ENCODE results near the gene ACTN2. TPM values are rescaled to one million over a fixed set of nuclear protein-coding genes. Genes with fewer than 3 reads are reported as not detected.

Gene ACTN2
- total RNA-seq, 4 donors from 2014 or later: 7.5 to 16.2 (median 10.3) TPM

- H3K27me3 ChIP-seq: no peaks in the 10 kb centered on the region
- DNase-seq (ENCODE audit: extremely low spot score): no peak
- peaks cover 0 to 5% (median 0%) of the 10 kb centered on the region in 4 donors for H3K4me1 ChIP-seq
- no peak for TF ChIP-seq POLR2AphosphoS5 (IDR thresholded peaks at IDR 0.05)
- TF ChIP-seq, protein P1, sequence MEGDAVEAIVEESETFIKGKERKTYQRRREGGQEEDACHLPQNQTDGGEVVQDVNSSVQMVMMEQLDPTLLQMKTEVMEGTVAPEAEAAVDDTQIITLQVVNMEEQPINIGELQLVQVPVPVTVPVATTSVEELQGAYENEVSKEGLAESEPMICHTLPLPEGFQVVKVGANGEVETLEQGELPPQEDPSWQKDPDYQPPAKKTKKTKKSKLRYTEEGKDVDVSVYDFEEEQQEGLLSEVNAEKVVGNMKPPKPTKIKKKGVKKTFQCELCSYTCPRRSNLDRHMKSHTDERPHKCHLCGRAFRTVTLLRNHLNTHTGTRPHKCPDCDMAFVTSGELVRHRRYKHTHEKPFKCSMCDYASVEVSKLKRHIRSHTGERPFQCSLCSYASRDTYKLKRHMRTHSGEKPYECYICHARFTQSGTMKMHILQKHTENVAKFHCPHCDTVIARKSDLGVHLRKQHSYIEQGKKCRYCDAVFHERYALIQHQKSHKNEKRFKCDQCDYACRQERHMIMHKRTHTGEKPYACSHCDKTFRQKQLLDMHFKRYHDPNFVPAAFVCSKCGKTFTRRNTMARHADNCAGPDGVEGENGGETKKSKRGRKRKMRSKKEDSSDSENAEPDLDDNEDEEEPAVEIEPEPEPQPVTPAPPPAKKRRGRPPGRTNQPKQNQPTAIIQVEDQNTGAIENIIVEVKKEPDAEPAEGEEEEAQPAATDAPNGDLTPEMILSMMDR (IDR thresholded peaks at IDR 0.05): no peak
- TF ChIP-seq EP300 (IDR thresholded peaks at IDR 0.05): no peak
- TF ChIP-seq POLR2A (IDR thresholded peaks at IDR 0.05; ENCODE audit: low read depth): no peak
- intact Hi-C loops (cut with DNase I): no loop called here
- H3K4me3 ChIP-seq: no peak overlapping the region
- peaks cover 0 to 60% (median 0%) of the 10 kb centered on the region in 4 donors for H3K36me3 ChIP-seq
- no peaks in the 10 kb centered on the region for H3K9me3 ChIP-seq
- 81% methylated on average over 11 of the region's 11 CpGs for WGBS
- no peak overlapping the region for H3K27ac ChIP-seq (replicated peaks in 1 of 4)
These were observed 41.2 kb downstream of the ACTN2 start for GRCh38 chr1:236727521-236727920.

- intact Hi-C loops (cut with DNase I): no loop called here
- Histone ChIP-seq H3K4me3 (no peak overlapping the region), H3K27ac (replicated peaks in 1 of 4) (no peak overlapping the region), H3K36me3 (peaks cover 0 to 47% (median 0%) of the 10 kb centered on the region in 4 donors), H3K9me3 (no peaks in the 10 kb centered on the region), H3K4me1 (peaks cover 0 to 5% (median 0%) of the 10 kb centered on the region in 4 donors), H3K27me3 (no peaks in the 10 kb centered on the region)
- TF ChIP-seq POLR2AphosphoS5 (IDR thresholded peaks at IDR 0.05) (no peak), POLR2A (IDR thresholded peaks at IDR 0.05; ENCODE audit: low read depth) (no peak), EP300 (IDR thresholded peaks at IDR 0.05) (no peak)
- TF ChIP-seq, protein P1 (IDR thresholded peaks at IDR 0.05): no peak
- 87% methylated on average over 4 of the region's 4 CpGs for WGBS
- DNase-seq (ENCODE audit: extremely low spot score): no peak
These were observed 42.5 kb downstream of the ACTN2 start for GRCh38 chr1:236728752-236729151.

GRCh38 chr1:236733653-236734052, 47.4 kb downstream of the ACTN2 start:
- TF ChIP-seq, protein P1 (IDR thresholded peaks at IDR 0.05): no peak
- TF ChIP-seq POLR2AphosphoS5 (IDR thresholded peaks at IDR 0.05) (no peak), EP300 (IDR thresholded peaks at IDR 0.05) (no peak), POLR2A (IDR thresholded peaks at IDR 0.05; ENCODE audit: low read depth) (no peak)
- 88% methylated on average over 3 of the region's 3 CpGs for WGBS
- H3K27me3 ChIP-seq: no peaks in the 10 kb centered on the region
- H3K9me3 ChIP-seq: no peaks in the 10 kb centered on the region
- no peak for DNase-seq (ENCODE audit: extremely low spot score)
- H3K4me3 ChIP-seq: no peak overlapping the region
- peaks cover 0 to 64% (median 2%) of the 10 kb centered on the region in 4 donors for H3K36me3 ChIP-seq
- peaks cover 0 to 6% (median 0%) of the 10 kb centered on the region in 4 donors for H3K4me1 ChIP-seq
- intact Hi-C loops (cut with DNase I): no loop called here
- no peak overlapping the region for H3K27ac ChIP-seq (replicated peaks in 1 of 4)

- TF ChIP-seq POLR2A (IDR thresholded peaks at IDR 0.05; ENCODE audit: low read depth): no peak
- TF ChIP-seq, protein P1 (IDR thresholded peaks at IDR 0.05): no peak
- no peak for TF ChIP-seq EP300 (IDR thresholded peaks at IDR 0.05)
- no peak for TF ChIP-seq POLR2AphosphoS5 (IDR thresholded peaks at IDR 0.05)
- intact Hi-C loops (cut with DNase I): no loop called here
- H3K9me3 ChIP-seq: no peaks in the 10 kb centered on the region
- WGBS: 55% methylated on average over 8 of the region's 8 CpGs
- no peak for DNase-seq (ENCODE audit: extremely low spot score)
- H3K36me3 ChIP-seq: peaks cover 0 to 70% (median 4%) of the 10 kb centered on the region in 4 donors
- H3K27me3 ChIP-seq: no peaks in the 10 kb centered on the region
- H3K4me1 ChIP-seq: peaks cover 0 to 6% (median 0%) of the 10 kb centered on the region in 4 donors
- H3K27ac ChIP-seq (replicated peaks in 1 of 4): no peak overlapping the region
- H3K4me3 ChIP-seq: no peak overlapping the region
These were observed 48.0 kb downstream of the ACTN2 start for GRCh38 chr1:236734141-236734765.
